ENCODE measurements around the gene AKT1S1.
A peak's percentile ranks its signal among the peaks of the same experiment; 100 is the strongest.

AKT1S1 gene

DNA sequence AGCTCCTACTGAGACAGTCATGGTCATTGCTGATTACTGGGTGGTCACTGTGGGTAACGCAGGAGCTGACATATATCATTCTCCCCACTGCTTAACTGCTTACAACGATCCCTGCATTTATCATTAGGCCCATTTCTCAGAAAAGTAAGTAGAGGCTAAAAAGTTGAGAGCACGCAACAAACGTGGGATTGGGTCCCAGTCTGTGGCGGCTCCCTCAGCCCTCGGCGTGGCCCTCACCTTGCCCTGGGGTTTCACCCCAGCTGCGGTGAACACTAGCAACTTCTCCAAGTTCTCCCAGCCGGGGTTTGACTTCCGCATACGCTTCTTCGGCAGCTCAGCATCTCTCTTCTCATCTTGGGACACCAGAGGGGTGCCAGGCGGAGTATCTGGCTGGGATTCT is 12.3 kb downstream of the AKT1S1 start:
- TF ChIP-seq POLR2AphosphoS5 (IDR thresholded peaks at IDR 0.05; ENCODE audit: low read depth, low read length) (0 out of 2 replicates have a peak, but pooled peaks have one; percentile 9), TAF1 (IDR thresholded peaks at IDR 0.05; ENCODE audit: borderline replicate concordance, insufficient read depth, low read length) (no peak)

DNA sequence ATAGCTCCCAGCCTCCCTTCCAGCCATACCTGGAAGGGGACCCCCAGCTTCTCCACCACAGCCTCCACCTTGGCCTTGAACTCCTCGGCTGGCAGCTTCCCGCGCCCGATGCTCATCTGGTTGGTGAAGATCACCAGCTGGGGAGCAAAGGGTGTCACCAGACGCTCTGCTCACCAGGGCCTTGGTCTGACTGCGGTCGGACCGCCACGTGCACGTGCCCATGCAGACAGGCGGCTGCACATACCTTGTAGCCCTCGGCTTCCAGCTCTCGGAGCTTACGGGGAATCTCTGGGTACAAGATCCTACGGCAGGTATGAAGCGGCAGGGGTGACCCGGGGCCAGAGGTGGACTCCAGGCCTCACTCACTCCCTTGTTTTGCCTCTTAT is 13.2 kb downstream of the AKT1S1 start:
- no peak for TF ChIP-seq SIN3A (IDR thresholded peaks at IDR 0.05; ENCODE audit: borderline replicate concordance, insufficient read depth, low read length)
- no peak for TF ChIP-seq POLR2AphosphoS5 (IDR thresholded peaks at IDR 0.05; ENCODE audit: low read depth, low read length)
- TF ChIP-seq FOXP2 (optimal IDR thresholded peaks at IDR 0.05; ENCODE audit: borderline replicate concordance, extremely low read depth, extremely low read length, insufficient read depth), result no peak
- no peak for TF ChIP-seq TAF1 (IDR thresholded peaks at IDR 0.05; ENCODE audit: borderline replicate concordance, insufficient read depth, low read length)
- TF ChIP-seq REST (IDR thresholded peaks at IDR 0.05; ENCODE audit: insufficient read depth in 1 of 2, low read depth in 2 of 2, low read length in 2 of 2), result no peak

- no peak for TF ChIP-seq TAF1 (IDR thresholded peaks at IDR 0.05; ENCODE audit: borderline replicate concordance, insufficient read depth, low read length)
- TF ChIP-seq SIN3A (IDR thresholded peaks at IDR 0.05; ENCODE audit: borderline replicate concordance, insufficient read depth, low read length), result no peak
- TF ChIP-seq REST (IDR thresholded peaks at IDR 0.05; ENCODE audit: insufficient read depth in 1 of 2, low read depth in 2 of 2, low read length in 2 of 2), result no peak
- TF ChIP-seq POLR2AphosphoS5 (IDR thresholded peaks at IDR 0.05; ENCODE audit: low read depth, low read length), result no peak
- no peak for TF ChIP-seq FOXP2 (optimal IDR thresholded peaks at IDR 0.05; ENCODE audit: borderline replicate concordance, extremely low read depth, extremely low read length, insufficient read depth)
Observed at GRCh38 chr19:49863254-49863934, 13.8 kb downstream of the AKT1S1 start.

- no peak for TF ChIP-seq POLR2AphosphoS5 (IDR thresholded peaks at IDR 0.05; ENCODE audit: low read depth, low read length)
Observed at GRCh38 chr19:49862391-49863253, 14.5 kb downstream of the AKT1S1 start.

GRCh38 chr19:49861541-49862378 is 15.4 kb downstream of the AKT1S1 start:
- TF ChIP-seq TAF1 (IDR thresholded peaks at IDR 0.05; ENCODE audit: borderline replicate concordance, insufficient read depth, low read length) (no peak), REST (IDR thresholded peaks at IDR 0.05; ENCODE audit: insufficient read depth in 1 of 2, low read depth in 2 of 2, low read length in 2 of 2) (no peak), FOXP2 (optimal IDR thresholded peaks at IDR 0.05; ENCODE audit: borderline replicate concordance, extremely low read depth, extremely low read length, insufficient read depth) (no peak), SIN3A (IDR thresholded peaks at IDR 0.05; ENCODE audit: borderline replicate concordance, insufficient read depth, low read length) (no peak), POLR2AphosphoS5 (IDR thresholded peaks at IDR 0.05; ENCODE audit: low read depth, low read length) (no peak)

All from PFSK-1 (cell line).